Neural progenitor cell (in vitro differentiated cells): ENCODE data around the gene NDOR1.

Experiments used
- EZH2 ChIP-seq: fragments of 200-600 bp; sonication (generic); IDR thresholded peaks from 2 replicates; pipeline ENCODE4 v1.6.1; 2017; ENCODE audit warnings: antibody characterized with exemption, mild to moderate bottlenecking, moderate library complexity
- EZH2phosphoT487 ChIP-seq: fragments of 200-600 bp; sonication (generic); IDR thresholded peaks from 2 replicates; pipeline ENCODE4 v1.6.1; 2017; ENCODE audit warnings: antibody characterized with exemption
- TF ChIP-seq, protein P1 (sequence below): fragments of 200-600 bp; sonication (generic); IDR thresholded peaks from 2 replicates; pipeline ENCODE4 v1.5.1; 2017; ENCODE audit warnings: antibody characterized with exemption, mild to moderate bottlenecking

DNA sequence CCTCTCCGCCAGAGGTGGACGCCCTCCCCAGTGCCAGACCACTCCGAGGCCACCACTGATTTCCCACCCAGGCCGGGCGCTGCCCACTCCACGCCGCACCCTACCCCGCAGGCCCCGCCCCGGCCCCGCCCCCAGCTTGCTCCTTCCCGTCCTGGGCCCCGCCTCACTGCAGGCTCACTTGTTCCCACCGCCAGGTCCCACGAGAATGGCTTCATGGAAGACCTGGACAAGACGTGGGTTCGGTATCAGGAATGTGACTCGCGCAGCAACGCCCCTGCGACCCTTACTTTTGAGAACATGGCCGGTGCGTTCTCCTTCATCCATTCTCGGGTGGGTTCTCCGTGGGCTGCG is 42.2 kb upstream of the NDOR1 start:
- TF ChIP-seq, protein P1, sequence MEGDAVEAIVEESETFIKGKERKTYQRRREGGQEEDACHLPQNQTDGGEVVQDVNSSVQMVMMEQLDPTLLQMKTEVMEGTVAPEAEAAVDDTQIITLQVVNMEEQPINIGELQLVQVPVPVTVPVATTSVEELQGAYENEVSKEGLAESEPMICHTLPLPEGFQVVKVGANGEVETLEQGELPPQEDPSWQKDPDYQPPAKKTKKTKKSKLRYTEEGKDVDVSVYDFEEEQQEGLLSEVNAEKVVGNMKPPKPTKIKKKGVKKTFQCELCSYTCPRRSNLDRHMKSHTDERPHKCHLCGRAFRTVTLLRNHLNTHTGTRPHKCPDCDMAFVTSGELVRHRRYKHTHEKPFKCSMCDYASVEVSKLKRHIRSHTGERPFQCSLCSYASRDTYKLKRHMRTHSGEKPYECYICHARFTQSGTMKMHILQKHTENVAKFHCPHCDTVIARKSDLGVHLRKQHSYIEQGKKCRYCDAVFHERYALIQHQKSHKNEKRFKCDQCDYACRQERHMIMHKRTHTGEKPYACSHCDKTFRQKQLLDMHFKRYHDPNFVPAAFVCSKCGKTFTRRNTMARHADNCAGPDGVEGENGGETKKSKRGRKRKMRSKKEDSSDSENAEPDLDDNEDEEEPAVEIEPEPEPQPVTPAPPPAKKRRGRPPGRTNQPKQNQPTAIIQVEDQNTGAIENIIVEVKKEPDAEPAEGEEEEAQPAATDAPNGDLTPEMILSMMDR, result no peak
- TF ChIP-seq EZH2 (no peak), EZH2phosphoT487 (no peak)
